Measurements from ENCODE around the gene GRAMD1C.
A peak's percentile ranks its signal among the peaks of the same experiment; 100 is the strongest.

GRAMD1C gene

GRCh38 chr3:113952921-113953320 is 114.3 kb downstream of the GRAMD1C start:
- DNase-seq (ENCODE audit: low read depth): peak; percentile 3

DNA sequence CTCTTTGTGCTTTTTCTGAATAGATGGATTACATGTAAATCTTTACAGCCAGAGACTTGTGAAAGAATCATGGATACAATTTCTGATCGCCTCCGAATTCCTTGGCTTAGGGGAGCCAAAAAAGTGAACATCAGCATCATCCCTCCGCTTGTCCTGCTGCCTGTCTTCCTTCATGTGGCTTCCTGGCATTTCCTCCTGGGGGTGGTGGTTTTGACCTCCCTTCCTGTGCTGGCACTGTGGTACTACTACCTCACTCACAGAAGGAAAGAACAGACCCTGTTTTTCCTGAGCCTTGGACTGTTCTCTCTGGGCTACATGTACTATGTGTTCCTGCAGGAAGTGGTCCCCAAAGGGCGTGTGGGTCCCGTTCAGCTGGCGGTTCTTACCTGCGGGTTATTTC is 115.1 kb downstream of the GRAMD1C start:
- DNase-seq (ENCODE audit: low read depth): no peak

DNA sequence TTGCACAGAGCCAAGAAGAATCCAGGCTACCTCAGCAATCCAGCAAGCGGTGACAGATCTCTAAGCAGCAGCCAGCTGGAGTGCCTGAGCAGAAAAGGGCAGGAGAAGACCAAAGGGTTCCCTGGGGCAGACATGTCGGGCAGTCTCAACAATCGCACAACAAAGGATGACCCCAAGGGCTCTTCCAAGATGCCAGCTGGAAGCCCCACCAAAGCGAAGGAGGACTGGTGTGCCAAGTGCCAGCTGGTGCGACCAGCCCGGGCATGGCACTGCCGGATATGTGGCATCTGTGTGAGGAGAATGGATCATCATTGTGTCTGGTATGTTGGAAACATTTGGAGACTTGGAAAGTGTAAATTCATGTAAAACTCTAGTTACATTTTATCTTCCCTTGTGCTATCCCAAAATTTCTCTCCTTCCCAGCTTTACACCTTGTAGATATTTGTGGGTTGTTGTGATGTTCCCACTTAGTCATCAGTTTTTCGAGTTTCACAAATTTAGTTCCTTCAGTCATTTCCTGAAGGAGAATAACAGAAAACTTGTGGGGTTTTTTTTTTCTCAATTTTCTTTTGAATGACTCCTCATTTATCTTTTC is 115.6 kb downstream of the GRAMD1C start:
- no peak for DNase-seq (ENCODE audit: low read depth)

- DNase-seq (ENCODE audit: low read depth): no peak
Measured at GRCh38 chr3:113963879-113964278, 125.3 kb downstream of the GRAMD1C start.

DNA sequence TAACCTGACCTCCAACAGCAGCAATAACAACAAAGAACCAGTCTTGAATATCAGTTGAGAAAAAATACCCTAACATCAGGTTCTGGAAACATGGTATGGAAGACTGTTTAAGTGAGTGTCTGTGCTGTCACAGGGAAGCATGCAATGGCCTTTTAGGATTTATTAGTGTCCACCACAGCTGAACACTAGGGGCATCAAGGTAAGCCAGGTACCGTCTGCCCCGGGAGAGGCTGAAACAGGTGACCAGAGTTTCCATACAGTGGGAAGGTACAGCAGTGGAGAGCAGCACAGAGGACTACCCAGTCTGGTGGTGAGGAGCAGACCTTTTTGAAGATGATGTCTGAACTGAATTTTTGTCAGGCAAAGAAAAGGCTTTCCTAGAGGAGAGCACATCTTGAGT is 127.6 kb downstream of the GRAMD1C start:
- no peak for DNase-seq (ENCODE audit: low read depth)

DNA sequence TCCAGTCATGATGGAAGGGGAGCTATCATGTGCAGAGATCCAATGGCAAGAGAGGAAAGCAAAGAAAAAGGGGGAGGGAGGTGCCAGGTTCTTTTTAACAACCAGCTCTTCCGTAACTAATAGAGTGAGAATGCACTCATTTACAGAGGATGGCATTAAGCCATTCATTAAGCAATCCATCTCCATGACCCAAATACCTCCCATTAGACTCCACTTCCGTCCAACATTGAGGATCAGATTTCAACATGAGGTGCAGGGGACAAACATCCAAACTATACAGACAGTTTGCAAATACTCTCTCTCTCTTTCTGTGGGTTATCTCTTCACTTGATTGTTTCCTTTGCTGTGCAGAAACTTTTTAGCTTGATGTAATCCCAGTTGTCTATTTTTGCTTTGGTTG is 130.4 kb downstream of the GRAMD1C start:
- no peak for DNase-seq (ENCODE audit: low read depth)

- no peak for DNase-seq (ENCODE audit: low read depth)
Measured at GRCh38 chr3:113977822-113978221, 139.2 kb downstream of the GRAMD1C start.

- DNase-seq (ENCODE audit: low read depth): no peak
Measured at GRCh38 chr3:113979916-113980315, 141.3 kb downstream of the GRAMD1C start.

GRCh38 chr3:113981803-113982202 is 143.2 kb downstream of the GRAMD1C start:
- no peak for DNase-seq (ENCODE audit: low read depth)

DNA sequence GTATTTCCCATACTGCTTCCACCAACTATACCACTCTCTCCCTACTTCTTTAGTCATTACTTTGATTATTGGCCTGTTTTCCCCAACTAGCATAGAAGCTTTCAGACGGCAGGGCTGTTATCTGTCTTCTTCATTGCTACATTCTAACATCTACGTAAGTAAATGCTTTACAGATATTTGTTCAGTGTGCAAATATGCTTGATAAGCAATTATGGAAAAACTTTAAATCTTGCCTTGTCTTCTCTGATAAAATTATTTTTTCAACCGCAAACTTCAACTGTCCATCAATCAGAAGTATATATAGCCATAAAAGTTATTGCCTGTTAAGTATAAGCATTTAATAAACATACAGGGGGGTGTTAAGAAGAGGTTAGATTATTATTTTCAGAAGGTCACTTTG is 145.0 kb downstream of the GRAMD1C start:
- no peak for DNase-seq (ENCODE audit: low read depth)

DNA sequence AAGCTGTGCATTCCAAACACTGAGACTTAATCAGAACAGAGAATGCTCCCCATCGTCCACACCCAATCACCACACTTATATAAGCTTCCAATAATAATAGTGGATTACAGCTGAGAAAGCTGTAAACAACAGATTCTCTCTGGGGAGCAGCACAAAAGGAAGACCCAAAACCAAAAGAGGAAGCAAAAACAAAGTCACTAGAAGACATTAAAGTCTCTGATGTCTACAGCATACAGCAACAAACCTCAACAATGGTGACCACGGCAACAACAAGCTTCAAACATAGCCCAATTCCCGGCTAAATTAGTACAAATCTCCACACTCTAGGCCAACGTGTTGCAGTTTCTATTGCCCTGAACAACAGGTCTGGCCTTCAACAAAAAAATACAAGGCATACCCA is 147.0 kb downstream of the GRAMD1C start:
- DNase-seq (ENCODE audit: low read depth): no peak
